T-helper 1 cell treated with Interleukin-12 subunit alpha and Interleukin-12 subunit beta and Interleukin-4 antibody, amounts not matched to agents 30 μg/mL and 1 μg/mL, for 36 hours (primary cell): ENCODE data around the gene CFAP206.

Source experiments
- H3K27ac Mint-ChIP-seq: one replicate; pipeline ENCODE4 v1.8.0; 2021; ENCODE audit warnings: mild to moderate bottlenecking, mixed read lengths
- H3K27me3 Mint-ChIP-seq: one replicate; pipeline ENCODE4 v1.8.0; 2021; ENCODE audit warnings: low read depth, mixed read lengths
- H3K36me3 Mint-ChIP-seq: one replicate; pipeline ENCODE4 v1.8.0; 2021; ENCODE audit warnings: low read depth, mixed read lengths
- H3K4me1 Mint-ChIP-seq: one replicate; pipeline ENCODE4 v1.8.0; 2021; ENCODE audit warnings: low read depth, mixed read lengths
- H3K4me3 Mint-ChIP-seq: one replicate; pipeline ENCODE4 v1.8.0; 2021; ENCODE audit warnings: mild to moderate bottlenecking, moderate library complexity, mixed read lengths
- H3K9me3 Mint-ChIP-seq: one replicate; pipeline ENCODE4 v1.8.0; 2021; ENCODE audit warnings: mixed read lengths

CFAP206 gene

GRCh38 chr6:87395431-87395830 is 12.3 kb upstream of the CFAP206 start:
- Mint-ChIP-seq H3K4me1 (no peaks in the 10 kb centered on the region), H3K4me3 (no peak overlapping the region), H3K27me3 (no peaks in the 10 kb centered on the region), H3K36me3 (no peaks in the 10 kb centered on the region), H3K27ac (no peak overlapping the region), H3K9me3 (no peaks in the 10 kb centered on the region)

GRCh38 chr6:87396595-87397392 is 11.0 kb upstream of the CFAP206 start:
- Mint-ChIP-seq H3K27ac (no peak overlapping the region), H3K4me3 (no peak overlapping the region), H3K27me3 (no peaks in the 10 kb centered on the region), H3K9me3 (no peaks in the 10 kb centered on the region), H3K4me1 (no peaks in the 10 kb centered on the region), H3K36me3 (no peaks in the 10 kb centered on the region)

- no peak overlapping the region for H3K27ac Mint-ChIP-seq
- H3K27me3 Mint-ChIP-seq = no peaks in the 10 kb centered on the region
Measured at GRCh38 chr6:87397656-87398055, 10.1 kb upstream of the CFAP206 start.

GRCh38 chr6:87401832-87402231 is 5.9 kb upstream of the CFAP206 start:
- H3K4me3 Mint-ChIP-seq = no peak overlapping the region
- H3K9me3 Mint-ChIP-seq = no peaks in the 10 kb centered on the region
- no peak overlapping the region for H3K27ac Mint-ChIP-seq
- H3K36me3 Mint-ChIP-seq = no peaks in the 10 kb centered on the region
- no peaks in the 10 kb centered on the region for H3K4me1 Mint-ChIP-seq
- H3K27me3 Mint-ChIP-seq = peaks cover 20% of the 10 kb centered on the region

More at GRCh38 chr6:87397656-87398055, 10.1 kb upstream of the CFAP206 start:
- Mint-ChIP-seq H3K4me1 (no peaks in the 10 kb centered on the region), H3K9me3 (no peaks in the 10 kb centered on the region), H3K36me3 (no peaks in the 10 kb centered on the region), H3K4me3 (no peak overlapping the region)

- H3K4me1 Mint-ChIP-seq = peaks cover 7% of the 10 kb centered on the region
- H3K36me3 Mint-ChIP-seq = no peaks in the 10 kb centered on the region
- H3K9me3 Mint-ChIP-seq = no peaks in the 10 kb centered on the region
- H3K4me3 Mint-ChIP-seq = peak overlapping the region; percentile 87
- H3K27ac Mint-ChIP-seq = peak overlapping the region; percentile 55
- peaks cover 43% of the 10 kb centered on the region for H3K27me3 Mint-ChIP-seq
Measured at GRCh38 chr6:87407561-87407900, 241 bp upstream of the CFAP206 start.

GRCh38 chr6:87408721-87409155 is 966 bp downstream of the CFAP206 start:
- peaks cover 42% of the 10 kb centered on the region for H3K27me3 Mint-ChIP-seq
- peak overlapping the region; percentile 87 for H3K4me3 Mint-ChIP-seq
- H3K9me3 Mint-ChIP-seq = no peaks in the 10 kb centered on the region
- peak overlapping the region; percentile 45 for H3K27ac Mint-ChIP-seq
- peaks cover 7% of the 10 kb centered on the region for H3K4me1 Mint-ChIP-seq
- H3K36me3 Mint-ChIP-seq = no peaks in the 10 kb centered on the region

- H3K4me3 Mint-ChIP-seq = no peak overlapping the region
- no peaks in the 10 kb centered on the region for H3K4me1 Mint-ChIP-seq
- no peaks in the 10 kb centered on the region for H3K36me3 Mint-ChIP-seq
- peaks cover 9% of the 10 kb centered on the region for H3K27me3 Mint-ChIP-seq
- no peaks in the 10 kb centered on the region for H3K9me3 Mint-ChIP-seq
- H3K27ac Mint-ChIP-seq = no peak overlapping the region
Measured at GRCh38 chr6:87419266-87419665, 11.5 kb downstream of the CFAP206 start.

- no peaks in the 10 kb centered on the region for H3K9me3 Mint-ChIP-seq
- H3K4me3 Mint-ChIP-seq = no peak overlapping the region
- H3K4me1 Mint-ChIP-seq = no peaks in the 10 kb centered on the region
- H3K27ac Mint-ChIP-seq = no peak overlapping the region
- H3K36me3 Mint-ChIP-seq = no peaks in the 10 kb centered on the region
- H3K27me3 Mint-ChIP-seq = peaks cover 5% of the 10 kb centered on the region
Measured at GRCh38 chr6:87420360-87420759, 12.6 kb downstream of the CFAP206 start.

GRCh38 chr6:87421576-87421975 is 13.8 kb downstream of the CFAP206 start:
- no peaks in the 10 kb centered on the region for H3K4me1 Mint-ChIP-seq
- H3K27me3 Mint-ChIP-seq = peaks cover 3% of the 10 kb centered on the region
- no peak overlapping the region for H3K27ac Mint-ChIP-seq
- no peaks in the 10 kb centered on the region for H3K9me3 Mint-ChIP-seq
- H3K36me3 Mint-ChIP-seq = no peaks in the 10 kb centered on the region
- no peak overlapping the region for H3K4me3 Mint-ChIP-seq

GRCh38 chr6:87426789-87427188 is 19.0 kb downstream of the CFAP206 start:
- H3K27ac Mint-ChIP-seq = no peak overlapping the region

GRCh38 chr6:87430499-87430898 is 22.7 kb downstream of the CFAP206 start:
- Mint-ChIP-seq H3K36me3 (no peaks in the 10 kb centered on the region), H3K9me3 (no peaks in the 10 kb centered on the region), H3K4me1 (no peaks in the 10 kb centered on the region), H3K27me3 (no peaks in the 10 kb centered on the region), H3K4me3 (no peak overlapping the region), H3K27ac (no peak overlapping the region)

More at GRCh38 chr6:87426789-87427188, 19.0 kb downstream of the CFAP206 start:
- H3K4me3 Mint-ChIP-seq = no peak overlapping the region
- no peaks in the 10 kb centered on the region for H3K4me1 Mint-ChIP-seq
- H3K9me3 Mint-ChIP-seq = no peaks in the 10 kb centered on the region
- no peaks in the 10 kb centered on the region for H3K27me3 Mint-ChIP-seq
- H3K36me3 Mint-ChIP-seq = no peaks in the 10 kb centered on the region

- no peaks in the 10 kb centered on the region for H3K36me3 Mint-ChIP-seq
- H3K4me3 Mint-ChIP-seq = no peak overlapping the region
- no peaks in the 10 kb centered on the region for H3K9me3 Mint-ChIP-seq
- no peaks in the 10 kb centered on the region for H3K4me1 Mint-ChIP-seq
- H3K27me3 Mint-ChIP-seq = no peaks in the 10 kb centered on the region
- H3K27ac Mint-ChIP-seq = no peak overlapping the region
Measured at GRCh38 chr6:87431263-87431662, 23.5 kb downstream of the CFAP206 start.

GRCh38 chr6:87436435-87436834 is 28.7 kb downstream of the CFAP206 start:
- Mint-ChIP-seq H3K36me3 (no peaks in the 10 kb centered on the region), H3K27me3 (no peaks in the 10 kb centered on the region), H3K4me3 (no peak overlapping the region), H3K9me3 (no peaks in the 10 kb centered on the region), H3K4me1 (no peaks in the 10 kb centered on the region), H3K27ac (no peak overlapping the region)

GRCh38 chr6:87441711-87442110 is 33.9 kb downstream of the CFAP206 start:
- no peak overlapping the region for H3K27ac Mint-ChIP-seq
- no peak overlapping the region for H3K4me3 Mint-ChIP-seq
- no peaks in the 10 kb centered on the region for H3K9me3 Mint-ChIP-seq
- no peaks in the 10 kb centered on the region for H3K4me1 Mint-ChIP-seq
- peaks cover 3% of the 10 kb centered on the region for H3K27me3 Mint-ChIP-seq
- H3K36me3 Mint-ChIP-seq = no peaks in the 10 kb centered on the region

- Mint-ChIP-seq H3K4me1 (no peaks in the 10 kb centered on the region), H3K36me3 (no peaks in the 10 kb centered on the region), H3K9me3 (no peaks in the 10 kb centered on the region), H3K27me3 (peaks cover 3% of the 10 kb centered on the region), H3K27ac (no peak overlapping the region), H3K4me3 (no peak overlapping the region)
Measured at GRCh38 chr6:87444362-87444761, 36.6 kb downstream of the CFAP206 start.
